HepG2 (cell line): ENCODE results near the gene RAET1L. TPM values are rescaled to one million over a fixed set of nuclear protein-coding genes. Genes with fewer than 3 reads are reported as not detected.

Source experiments
- AHR ChIP-seq: IDR thresholded peaks from 2 replicates; pipeline ENCODE4 v1.6.1; 2018; ENCODE audit warnings: missing genetic modification reagents, missing compliant biosample characterization
- ATF1 ChIP-seq: IDR thresholded peaks from 2 replicates; pipeline ENCODE4 v1.6.1; 2016; ENCODE audit warnings: mild to moderate bottlenecking, control low read depth
- CBFB ChIP-seq: sonication (generic); formaldehyde crosslinking; IDR thresholded peaks from 2 replicates; pipeline ENCODE4 v1.4.0; 2020; ENCODE audit warnings: missing genetic modification reagents
- HOXA3 ChIP-seq: sonication (generic); formaldehyde crosslinking; IDR thresholded peaks from 2 replicates; pipeline ENCODE4 v1.5.0; 2020; ENCODE audit warnings: missing genetic modification reagents
- KDM2A ChIP-seq: sonication (generic); formaldehyde crosslinking; IDR thresholded peaks from 2 replicates; pipeline ENCODE4 v1.4.0; 2020; ENCODE audit warnings: low read depth, missing genetic modification reagents, borderline replicate concordance
- KMT2A ChIP-seq: sonication (generic); formaldehyde crosslinking; IDR thresholded peaks from 2 replicates; pipeline ENCODE4 v1.4.0; 2020; ENCODE audit warnings: missing genetic modification reagents
- NFIC ChIP-seq: IDR thresholded peaks from 2 replicates; pipeline ENCODE4 v1.6.1; 2012; ENCODE audit warnings: mild to moderate bottlenecking, low read length, inconsistent platforms
- NFYB ChIP-seq: sonication (generic); formaldehyde crosslinking; IDR thresholded peaks from 2 replicates; pipeline ENCODE4 v1.4.0; 2020; ENCODE audit warnings: missing genetic modification reagents
- PAF1 ChIP-seq: IDR thresholded peaks from 2 replicates; pipeline ENCODE4 v1.6.1; 2016; ENCODE audit warnings: missing genetic modification reagents, missing compliant biosample characterization
- PRMT3 ChIP-seq: sonication (generic); formaldehyde crosslinking; IDR thresholded peaks from 2 replicates; pipeline ENCODE4 v1.8.1; 2022; ENCODE audit warnings: low read depth, mild to moderate bottlenecking, moderate library complexity, missing genetic modification reagents, borderline replicate concordance
- RFX3 ChIP-seq: IDR thresholded peaks from 2 replicates; pipeline ENCODE4 v1.6.1; 2016; ENCODE audit warnings: missing biosample characterization, missing genetic modification reagents
- SP5 ChIP-seq: IDR thresholded peaks from 2 replicates; pipeline ENCODE4 v1.6.1; 2016; ENCODE audit warnings: low read depth, borderline replicate concordance
- SRF ChIP-seq: IDR thresholded peaks from 2 replicates; pipeline ENCODE4 v1.6.1; 2011; ENCODE audit warnings: mild to moderate bottlenecking, low read depth, low read length, moderate library complexity
- ZNF282 ChIP-seq: fragments of 450-650 bp; IDR thresholded peaks from 2 replicates; pipeline ENCODE4 v1.6.1; 2018; ENCODE audit not compliant: partially characterized antibody
- ZNF44 ChIP-seq: sonication (generic); formaldehyde crosslinking; IDR thresholded peaks from 2 replicates; pipeline ENCODE4 v1.5.1; 2020; ENCODE audit warnings: mild to moderate bottlenecking, missing genetic modification reagents
- ZNF546 ChIP-seq: sonication (generic); formaldehyde crosslinking; conservative IDR thresholded peaks from 2 replicates; pipeline ENCODE4 v1.8.1; 2023; ENCODE audit warnings: mild to moderate bottlenecking, missing genetic modification reagents
- ZNF564 ChIP-seq: sonication (generic); formaldehyde crosslinking; IDR thresholded peaks from 2 replicates; pipeline ENCODE4 v1.8.1; 2023; ENCODE audit warnings: mild to moderate bottlenecking, missing genetic modification reagents
- ZNF569 ChIP-seq: sonication (generic); formaldehyde crosslinking; IDR thresholded peaks from 2 replicates; pipeline ENCODE4 v1.5.0; 2020; ENCODE audit warnings: mild to moderate bottlenecking, missing genetic modification reagents, moderate library complexity, borderline replicate concordance
- ZNF614 ChIP-seq: IDR thresholded peaks from 2 replicates; pipeline ENCODE4 v1.6.1; 2018; ENCODE audit warnings: missing biosample characterization, missing genetic modification reagents, inconsistent platforms, borderline replicate concordance
- ZNF749 ChIP-seq: sonication (generic); formaldehyde crosslinking; IDR thresholded peaks from 2 replicates; pipeline ENCODE4 v1.8.0; 2022; ENCODE audit warnings: mild to moderate bottlenecking, missing genetic modification reagents, moderate library complexity, borderline replicate concordance
- ZSCAN12 ChIP-seq: sonication (generic); formaldehyde crosslinking; IDR thresholded peaks from 2 replicates; pipeline ENCODE4 v1.9.0; 2021; ENCODE audit warnings: mild to moderate bottlenecking, missing genetic modification reagents
- ZSCAN31 ChIP-seq: sonication (generic); formaldehyde crosslinking; IDR thresholded peaks from 2 replicates; pipeline ENCODE4 v1.5.0; 2020; ENCODE audit warnings: low read depth, mild to moderate bottlenecking, missing genetic modification reagents
- polyA plus RNA-seq, 8 experiments: library from polyadenylated mRNA; depleted of rRNA in 3 of 8; stranded (reverse) in 7 of 8; unstranded in 1 of 8; fragments of >200 nt; fragmentation: Illumina TruSeq in 4 of 8; extraction: Trizol in 4 of 8; gene quantifications; 2 replicates each; pipeline versions ENCODE4 v1.2.1 to v1.2.3, GENCODE V29; 2011 to 2016; ENCODE audit warnings: low read depth in 4 of 8, missing spikeins in 1 of 8, mixed read lengths in 1 of 8; ENCODE audit not compliant: insufficient read depth in 1 of 8
- total RNA-seq, 5 experiments: library from RNA; depleted of rRNA; stranded (reverse); fragments of >200 nt; fragmentation: Illumina TruSeq; extraction: Trizol; gene quantifications; 2 replicates each; pipeline ENCODE4 v1.2.3, GENCODE V29; 2016; ENCODE audit warnings: low read depth in 1 of 5
- TF ChIP-seq, protein P1 (sequence below): sonication (generic); formaldehyde crosslinking; IDR thresholded peaks from 2 replicates; pipeline ENCODE4 v1.9.0; 2021; ENCODE audit warnings: mild to moderate bottlenecking, missing genetic modification reagents
- TF ChIP-seq, protein P2 (sequence below): sonication (generic); formaldehyde crosslinking; IDR thresholded peaks from 2 replicates; pipeline ENCODE4 v1.9.0; 2022; ENCODE audit warnings: missing genetic modification reagents, mild to moderate bottlenecking, borderline replicate concordance

RAET1L gene
- total and polyA plus RNA-seq, 2 of the 13 experiments (the other 11 are each of a cell fraction or from before 2014, with no cell fraction given) = not detected

GRCh38 chr6:150068720-150069648 is 43.7 kb upstream of the RAET1L start, which contains the start of gene ULBP3 (continued):
- TF ChIP-seq, protein P1, sequence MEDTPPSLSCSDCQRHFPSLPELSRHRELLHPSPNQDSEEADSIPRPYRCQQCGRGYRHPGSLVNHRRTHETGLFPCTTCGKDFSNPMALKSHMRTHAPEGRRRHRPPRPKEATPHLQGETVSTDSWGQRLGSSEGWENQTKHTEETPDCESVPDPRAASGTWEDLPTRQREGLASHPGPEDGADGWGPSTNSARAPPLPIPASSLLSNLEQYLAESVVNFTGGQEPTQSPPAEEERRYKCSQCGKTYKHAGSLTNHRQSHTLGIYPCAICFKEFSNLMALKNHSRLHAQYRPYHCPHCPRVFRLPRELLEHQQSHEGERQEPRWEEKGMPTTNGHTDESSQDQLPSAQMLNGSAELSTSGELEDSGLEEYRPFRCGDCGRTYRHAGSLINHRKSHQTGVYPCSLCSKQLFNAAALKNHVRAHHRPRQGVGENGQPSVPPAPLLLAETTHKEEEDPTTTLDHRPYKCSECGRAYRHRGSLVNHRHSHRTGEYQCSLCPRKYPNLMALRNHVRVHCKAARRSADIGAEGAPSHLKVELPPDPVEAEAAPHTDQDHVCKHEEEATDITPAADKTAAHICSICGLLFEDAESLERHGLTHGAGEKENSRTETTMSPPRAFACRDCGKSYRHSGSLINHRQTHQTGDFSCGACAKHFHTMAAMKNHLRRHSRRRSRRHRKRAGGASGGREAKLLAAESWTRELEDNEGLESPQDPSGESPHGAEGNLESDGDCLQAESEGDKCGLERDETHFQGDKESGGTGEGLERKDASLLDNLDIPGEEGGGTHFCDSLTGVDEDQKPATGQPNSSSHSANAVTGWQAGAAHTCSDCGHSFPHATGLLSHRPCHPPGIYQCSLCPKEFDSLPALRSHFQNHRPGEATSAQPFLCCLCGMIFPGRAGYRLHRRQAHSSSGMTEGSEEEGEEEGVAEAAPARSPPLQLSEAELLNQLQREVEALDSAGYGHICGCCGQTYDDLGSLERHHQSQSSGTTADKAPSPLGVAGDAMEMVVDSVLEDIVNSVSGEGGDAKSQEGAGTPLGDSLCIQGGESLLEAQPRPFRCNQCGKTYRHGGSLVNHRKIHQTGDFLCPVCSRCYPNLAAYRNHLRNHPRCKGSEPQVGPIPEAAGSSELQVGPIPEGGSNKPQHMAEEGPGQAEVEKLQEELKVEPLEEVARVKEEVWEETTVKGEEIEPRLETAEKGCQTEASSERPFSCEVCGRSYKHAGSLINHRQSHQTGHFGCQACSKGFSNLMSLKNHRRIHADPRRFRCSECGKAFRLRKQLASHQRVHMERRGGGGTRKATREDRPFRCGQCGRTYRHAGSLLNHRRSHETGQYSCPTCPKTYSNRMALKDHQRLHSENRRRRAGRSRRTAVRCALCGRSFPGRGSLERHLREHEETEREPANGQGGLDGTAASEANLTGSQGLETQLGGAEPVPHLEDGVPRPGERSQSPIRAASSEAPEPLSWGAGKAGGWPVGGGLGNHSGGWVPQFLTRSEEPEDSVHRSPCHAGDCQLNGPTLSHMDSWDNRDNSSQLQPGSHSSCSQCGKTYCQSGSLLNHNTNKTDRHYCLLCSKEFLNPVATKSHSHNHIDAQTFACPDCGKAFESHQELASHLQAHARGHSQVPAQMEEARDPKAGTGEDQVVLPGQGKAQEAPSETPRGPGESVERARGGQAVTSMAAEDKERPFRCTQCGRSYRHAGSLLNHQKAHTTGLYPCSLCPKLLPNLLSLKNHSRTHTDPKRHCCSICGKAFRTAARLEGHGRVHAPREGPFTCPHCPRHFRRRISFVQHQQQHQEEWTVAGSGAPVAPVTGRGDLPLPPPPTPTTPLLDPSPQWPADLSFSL (CRISPR knock-in tag) = no peak
- TF ChIP-seq NFIC (no peak), ZNF564 (no peak), PAF1 (CRISPR knock-in tag) (no peak), CBFB (no peak), ZSCAN12 (CRISPR knock-in tag) (no peak), SRF (no peak), ZNF749 (CRISPR knock-in tag) (no peak), ZNF614 (CRISPR knock-in tag) (no peak), ZSCAN31 (CRISPR knock-in tag) (no peak), PRMT3 (CRISPR knock-in tag) (no peak), NFYB (CRISPR knock-in tag) (0 out of 2 replicates have a peak, but pooled peaks have one; percentile 9), ZNF282 (no peak), RFX3 (CRISPR knock-in tag) (no peak), ZNF569 (no peak), KDM2A (CRISPR knock-in tag) (peak; percentile 15; the same call in 1 of the 2 replicates), ZNF44 (CRISPR knock-in tag) (no peak), ZNF546 (CRISPR knock-in tag) (no peak), KMT2A (no peak), HOXA3 (CRISPR knock-in tag) (0 out of 2 replicates have a peak, but pooled peaks have one; percentile 10), AHR (CRISPR knock-in tag) (no peak), SP5 (CRISPR knock-in tag) (peak; percentile 73), ATF1 (CRISPR knock-in tag) (no peak)
- TF ChIP-seq, protein P2, sequence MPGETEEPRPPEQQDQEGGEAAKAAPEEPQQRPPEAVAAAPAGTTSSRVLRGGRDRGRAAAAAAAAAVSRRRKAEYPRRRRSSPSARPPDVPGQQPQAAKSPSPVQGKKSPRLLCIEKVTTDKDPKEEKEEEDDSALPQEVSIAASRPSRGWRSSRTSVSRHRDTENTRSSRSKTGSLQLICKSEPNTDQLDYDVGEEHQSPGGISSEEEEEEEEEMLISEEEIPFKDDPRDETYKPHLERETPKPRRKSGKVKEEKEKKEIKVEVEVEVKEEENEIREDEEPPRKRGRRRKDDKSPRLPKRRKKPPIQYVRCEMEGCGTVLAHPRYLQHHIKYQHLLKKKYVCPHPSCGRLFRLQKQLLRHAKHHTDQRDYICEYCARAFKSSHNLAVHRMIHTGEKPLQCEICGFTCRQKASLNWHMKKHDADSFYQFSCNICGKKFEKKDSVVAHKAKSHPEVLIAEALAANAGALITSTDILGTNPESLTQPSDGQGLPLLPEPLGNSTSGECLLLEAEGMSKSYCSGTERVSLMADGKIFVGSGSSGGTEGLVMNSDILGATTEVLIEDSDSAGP (CRISPR knock-in tag) = no peak; the same call in 1 of the 2 replicates
